ENCODE results near the gene PRPF39.
"Not testable (repeated sequence)": the region's sequence is repeated elsewhere in the genome, so short reads cannot be mapped to it uniquely, and the experiment has no call there.

PRPF39 gene

GRCh38 chr14:45136399-45136798, 52.5 kb downstream of the PRPF39 start:
- no peak for DNase-seq (ENCODE audit: low read depth)

- DNase-seq (ENCODE audit: low read depth), result no peak
Measured at GRCh38 chr14:45140661-45141187, 56.8 kb downstream of the PRPF39 start.

GRCh38 chr14:45142083-45142482, 58.2 kb downstream of the PRPF39 start:
- not testable (repeated sequence) for DNase-seq (ENCODE audit: low read depth)

- no peak for DNase-seq (ENCODE audit: low read depth)
Measured at GRCh38 chr14:45144658-45145057, 60.7 kb downstream of the PRPF39 start.

GRCh38 chr14:45145214-45145613, 61.3 kb downstream of the PRPF39 start:
- no peak for DNase-seq (ENCODE audit: low read depth)

- no peak for DNase-seq (ENCODE audit: low read depth)
Measured at GRCh38 chr14:45149602-45150001, 65.7 kb downstream of the PRPF39 start.

GRCh38 chr14:45150386-45150890, 66.5 kb downstream of the PRPF39 start:
- DNase-seq (ENCODE audit: low read depth), result no peak

- DNase-seq (ENCODE audit: low read depth), result no peak
Measured at GRCh38 chr14:45156067-45156466, 72.2 kb downstream of the PRPF39 start.

All from GM04503 (cell line).